ENCODE data around the gene PNMA6A.

Gene PNMA6A

GRCh38 chrX:153061732-153062131 is 10.5 kb upstream of the PNMA6A start (continued):
- TF ChIP-seq ZBTB11 (tag by site-specific recombination; conservative IDR thresholded peaks at IDR 0.05; ENCODE audit: low read depth) (no peak), ZNF571 (tag by site-specific recombination; IDR thresholded peaks at IDR 0.05) (no peak), GLIS2 (tag by site-specific recombination; IDR thresholded peaks at IDR 0.05) (no peak), PRDM10 (tag by site-specific recombination; IDR thresholded peaks at IDR 0.05) (no peak), INSM2 (tag by site-specific recombination; IDR thresholded peaks at IDR 0.05) (no peak), ZNF513 (tag by site-specific recombination; IDR thresholded peaks at IDR 0.05) (no peak)

- POLR2A ChIA-PET = no interaction called here
- H3K9me3 ChIP-seq (ENCODE audit: control insufficient read depth, insufficient read depth, low read depth, low read length) = no peaks in the 10 kb centered on the region
- H3K36me3 ChIP-seq (ENCODE audit: control insufficient read depth in 2 of 2, insufficient read depth in 1 of 2, low read length in 2 of 2) = no peaks in the 10 kb centered on the region
- CTCF ChIA-PET = no interaction called here
- TF ChIP-seq ZIC2 (tag by site-specific recombination; IDR thresholded peaks at IDR 0.05) = peak; percentile 37; the same call in 1 of the 2 replicates
- TF ChIP-seq ZFP37 (tag by site-specific recombination; IDR thresholded peaks at IDR 0.05) = no peak
- no peak for TF ChIP-seq ZNF48 (tag by site-specific recombination; IDR thresholded peaks at IDR 0.05)
- H3K4me1 ChIP-seq (ENCODE audit: control insufficient read depth, insufficient read depth, low read length) = no peaks in the 10 kb centered on the region
- H3K27ac ChIP-seq (ENCODE audit: extremely low read depth, low read depth, low read length) = no peak overlapping the region
- no peak overlapping the region for H3K4me3 ChIP-seq (ENCODE audit: low read depth, low read length)
Observed at GRCh38 chrX:153063315-153063714, 8.9 kb upstream of the PNMA6A start.

- no peaks in the 10 kb centered on the region for H3K36me3 ChIP-seq (ENCODE audit: control insufficient read depth in 2 of 2, insufficient read depth in 1 of 2, low read length in 2 of 2)
- H3K4me3 ChIP-seq (ENCODE audit: low read depth, low read length) = no peak overlapping the region
- ChIA-PET CTCF (interaction anchor here (0.8 kb wide), 1 partner anchor 32 kb away, joined by 3 read pairs; no protein-coding TSS in a partner anchor), POLR2A (no interaction called here)
- H3K27ac ChIP-seq (ENCODE audit: extremely low read depth, low read depth, low read length) = no peak overlapping the region
- H3K4me1 ChIP-seq (ENCODE audit: control insufficient read depth, insufficient read depth, low read length) = no peaks in the 10 kb centered on the region
- H3K9me3 ChIP-seq (ENCODE audit: control insufficient read depth, insufficient read depth, low read depth, low read length) = no peaks in the 10 kb centered on the region
- TF ChIP-seq ZNF311 (tag by site-specific recombination; IDR thresholded peaks at IDR 0.05; ENCODE audit: borderline replicate concordance) = no peak
- TF ChIP-seq ZNF169 (tag by site-specific recombination; IDR thresholded peaks at IDR 0.05) = no peak
- TF ChIP-seq ZNF391 (tag by site-specific recombination; IDR thresholded peaks at IDR 0.05; ENCODE audit: borderline replicate concordance, low read depth) = no peak
- no peak for TF ChIP-seq MEIS1 (CRISPR knock-in tag; IDR thresholded peaks at IDR 0.05; ENCODE audit: borderline replicate concordance)
- TF ChIP-seq ZNF366 (tag by site-specific recombination; conservative IDR thresholded peaks at IDR 0.05) = no peak
- no peak for TF ChIP-seq KLF8 (tag by site-specific recombination; IDR thresholded peaks at IDR 0.05)
- TF ChIP-seq ZNF561 (tag by site-specific recombination; IDR thresholded peaks at IDR 0.05; ENCODE audit: borderline replicate concordance) = no peak
- no peak for TF ChIP-seq ZNF677 (tag by site-specific recombination; IDR thresholded peaks at IDR 0.05)
- no peak for TF ChIP-seq ZBTB17 (tag by site-specific recombination; IDR thresholded peaks at IDR 0.05)
- no peak for TF ChIP-seq ZNF10 (tag by site-specific recombination; IDR thresholded peaks at IDR 0.05)
- no peak for TF ChIP-seq ZNF362 (tag by site-specific recombination; IDR thresholded peaks at IDR 0.05)
Observed at GRCh38 chrX:153064061-153064460, 8.2 kb upstream of the PNMA6A start.
